NK-92 (cell line): ENCODE results near the gene ELL2.

Experiments used
- DNase-seq: peaks from one replicate; lab custom pipeline; 2025; ENCODE audit not compliant: unreplicated experiment; lab: John Stamatoyannopoulos, UW

The ELL2 gene

GRCh38 chr5:95961617-95962474 is at the start of gene ELL2:
TSS of gene ELL2 (minus strand) at chr5:95961851. CDS start at chr5:95961721, 130 bp downstream.
- peak; percentile 83 for DNase-seq

- DNase-seq: no peak
These were observed 47.5 kb upstream of the ELL2 start for GRCh38 chr5:96008987-96009647.

GRCh38 chr5:96008487-96008886 is 46.8 kb upstream of the ELL2 start:
- no peak for DNase-seq

GRCh38 chr5:96007051-96007450 is 45.4 kb upstream of the ELL2 start:
- DNase-seq: no peak

GRCh38 chr5:96006291-96006690 is 44.6 kb upstream of the ELL2 start:
- no peak for DNase-seq

GRCh38 chr5:96004754-96005153 is 43.1 kb upstream of the ELL2 start:
- no peak for DNase-seq

- no peak for DNase-seq
These were observed 42.4 kb upstream of the ELL2 start for GRCh38 chr5:96004087-96004486.

- no peak for DNase-seq
These were observed 39.6 kb upstream of the ELL2 start for GRCh38 chr5:96001262-96001661.

- no peak for DNase-seq
These were observed 38.7 kb upstream of the ELL2 start for GRCh38 chr5:96000308-96000707.

- DNase-seq: no peak
These were observed 35.5 kb upstream of the ELL2 start for GRCh38 chr5:95996904-95997723.

GRCh38 chr5:95995962-95996489 is 34.4 kb upstream of the ELL2 start:
- DNase-seq: no peak

GRCh38 chr5:95993776-95994175 is 32.1 kb upstream of the ELL2 start:
- no peak for DNase-seq

- DNase-seq: no peak
These were observed 31.6 kb upstream of the ELL2 start for GRCh38 chr5:95993266-95993665.

- no peak for DNase-seq
These were observed 27.8 kb upstream of the ELL2 start for GRCh38 chr5:95989283-95990048.

GRCh38 chr5:95988877-95989276 is 27.2 kb upstream of the ELL2 start:
- no peak for DNase-seq

- DNase-seq: no peak
These were observed 26.4 kb upstream of the ELL2 start for GRCh38 chr5:95988094-95988493.

- DNase-seq: no peak
These were observed 25.4 kb upstream of the ELL2 start for GRCh38 chr5:95986937-95987520.

- DNase-seq: no peak
These were observed 24.4 kb upstream of the ELL2 start for GRCh38 chr5:95986001-95986400.

- DNase-seq: no peak
These were observed 23.6 kb upstream of the ELL2 start for GRCh38 chr5:95985249-95985648.

- DNase-seq: no peak
These were observed 22.8 kb upstream of the ELL2 start for GRCh38 chr5:95984287-95984938.
